Transverse colon (tissue), 3 donors: ENCODE data around the gene DIS3L2.

Experiments used
- CTCF ChIP-seq, 5 experiments: fragments of 200-600 bp in 3 of 5; fragments of 450-650 bp in 2 of 5; sonication (generic) in 3 of 5; IDR thresholded peaks; 1 replicate in 2 of 5; 2 replicates in 3 of 5; pipeline ENCODE4 v1.5.1; 2016 to 2017; ENCODE audit warnings: antibody characterized with exemption in 5 of 5, inconsistent platforms in 3 of 5, mild to moderate bottlenecking in 2 of 5, moderate library complexity in 1 of 5
- EP300 ChIP-seq: sonication (generic); formaldehyde crosslinking; IDR thresholded peaks from one replicate; pipeline ENCODE4 v1.6.1; 2017; ENCODE audit warnings: antibody characterized with exemption, low read depth
- POLR2A ChIP-seq: fragments of 450-650 bp; IDR thresholded peaks from one replicate; pipeline ENCODE4 v1.6.1; 2016; ENCODE audit warnings: antibody characterized with exemption, mild to moderate bottlenecking, moderate library complexity

- TF ChIP-seq POLR2A (no peak), EP300 (no peak), CTCF (IDR thresholded peaks at IDR 0.05) (peak; percentile 60 to 79 (median 67))
Observed at GRCh38 chr2:232325324-232326273, 364.1 kb downstream of the DIS3L2 start.
